ENCODE results near the gene KLC1.

DNA sequence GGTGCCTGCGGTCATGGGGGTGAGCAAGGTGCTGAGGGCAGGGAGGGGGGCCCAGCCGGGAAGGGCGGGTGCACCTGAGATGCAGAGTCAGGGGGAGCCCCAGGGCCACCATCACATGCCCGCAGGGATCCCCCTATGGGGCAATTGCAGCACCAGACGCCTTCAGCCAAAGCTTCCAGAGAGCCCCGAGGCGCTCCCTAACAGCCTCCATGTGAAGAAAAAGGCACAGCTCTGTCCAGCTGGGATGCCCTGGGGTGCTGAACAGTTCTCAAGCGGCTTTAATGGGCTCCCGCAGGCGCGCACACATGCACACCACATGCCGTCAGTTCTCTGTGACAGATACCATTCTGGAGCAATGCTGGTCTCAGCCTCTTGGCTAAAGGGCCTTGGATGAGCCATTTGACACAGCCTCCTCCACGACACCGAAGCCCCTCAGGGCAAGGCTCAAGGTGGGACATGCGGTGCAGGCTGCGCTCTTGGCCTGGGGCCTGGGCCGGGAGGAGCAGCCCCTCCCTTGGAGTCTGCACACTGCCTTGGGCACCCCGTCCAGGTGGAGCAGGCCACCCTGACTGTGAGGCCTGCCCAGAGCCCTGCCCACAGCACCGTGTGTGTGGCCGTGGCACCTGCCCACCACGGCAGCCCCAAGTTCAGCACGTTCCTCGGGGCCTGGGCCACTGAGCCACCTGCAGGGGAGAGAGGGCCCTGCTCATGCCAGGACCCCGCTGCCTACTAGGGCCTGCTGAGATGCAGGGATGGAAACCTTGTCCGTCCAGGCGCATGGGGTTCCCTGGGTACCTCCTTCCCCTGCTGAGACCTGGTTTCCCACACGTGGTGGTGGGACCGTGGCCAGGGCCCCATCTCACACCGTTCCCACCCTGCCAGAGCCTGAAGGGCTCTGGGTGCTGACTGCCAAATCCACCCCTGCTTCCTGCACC is 78.6 kb downstream of the KLC1 start:
- TF ChIP-seq MAX (IDR thresholded peaks at IDR 0.05) (no peak), ZNF841 (CRISPR knock-in tag; IDR thresholded peaks at IDR 0.05; ENCODE audit: borderline replicate concordance) (no peak), CTCF (CRISPR knock-in tag; IDR thresholded peaks at IDR 0.05) (no peak), ZBTB1 (CRISPR knock-in tag; IDR thresholded peaks at IDR 0.05; ENCODE audit: borderline replicate concordance) (no peak), NFE2L2 (IDR thresholded peaks at IDR 0.05; ENCODE audit: low read length) (no peak), ZNF674 (CRISPR knock-in tag; IDR thresholded peaks at IDR 0.05; ENCODE audit: low read depth) (no peak), KLF13 (CRISPR knock-in tag; IDR thresholded peaks at IDR 0.05) (no peak), FOXP4 (CRISPR knock-in tag; IDR thresholded peaks at IDR 0.05) (no peak), CBFB (CRISPR knock-in tag; IDR thresholded peaks at IDR 0.05) (no peak), ZSCAN29 (CRISPR knock-in tag; conservative IDR thresholded peaks at IDR 0.05) (no peak), RAD21 (CRISPR knock-in tag; IDR thresholded peaks at IDR 0.05) (no peak)
- TF ChIP-seq, protein P1, sequence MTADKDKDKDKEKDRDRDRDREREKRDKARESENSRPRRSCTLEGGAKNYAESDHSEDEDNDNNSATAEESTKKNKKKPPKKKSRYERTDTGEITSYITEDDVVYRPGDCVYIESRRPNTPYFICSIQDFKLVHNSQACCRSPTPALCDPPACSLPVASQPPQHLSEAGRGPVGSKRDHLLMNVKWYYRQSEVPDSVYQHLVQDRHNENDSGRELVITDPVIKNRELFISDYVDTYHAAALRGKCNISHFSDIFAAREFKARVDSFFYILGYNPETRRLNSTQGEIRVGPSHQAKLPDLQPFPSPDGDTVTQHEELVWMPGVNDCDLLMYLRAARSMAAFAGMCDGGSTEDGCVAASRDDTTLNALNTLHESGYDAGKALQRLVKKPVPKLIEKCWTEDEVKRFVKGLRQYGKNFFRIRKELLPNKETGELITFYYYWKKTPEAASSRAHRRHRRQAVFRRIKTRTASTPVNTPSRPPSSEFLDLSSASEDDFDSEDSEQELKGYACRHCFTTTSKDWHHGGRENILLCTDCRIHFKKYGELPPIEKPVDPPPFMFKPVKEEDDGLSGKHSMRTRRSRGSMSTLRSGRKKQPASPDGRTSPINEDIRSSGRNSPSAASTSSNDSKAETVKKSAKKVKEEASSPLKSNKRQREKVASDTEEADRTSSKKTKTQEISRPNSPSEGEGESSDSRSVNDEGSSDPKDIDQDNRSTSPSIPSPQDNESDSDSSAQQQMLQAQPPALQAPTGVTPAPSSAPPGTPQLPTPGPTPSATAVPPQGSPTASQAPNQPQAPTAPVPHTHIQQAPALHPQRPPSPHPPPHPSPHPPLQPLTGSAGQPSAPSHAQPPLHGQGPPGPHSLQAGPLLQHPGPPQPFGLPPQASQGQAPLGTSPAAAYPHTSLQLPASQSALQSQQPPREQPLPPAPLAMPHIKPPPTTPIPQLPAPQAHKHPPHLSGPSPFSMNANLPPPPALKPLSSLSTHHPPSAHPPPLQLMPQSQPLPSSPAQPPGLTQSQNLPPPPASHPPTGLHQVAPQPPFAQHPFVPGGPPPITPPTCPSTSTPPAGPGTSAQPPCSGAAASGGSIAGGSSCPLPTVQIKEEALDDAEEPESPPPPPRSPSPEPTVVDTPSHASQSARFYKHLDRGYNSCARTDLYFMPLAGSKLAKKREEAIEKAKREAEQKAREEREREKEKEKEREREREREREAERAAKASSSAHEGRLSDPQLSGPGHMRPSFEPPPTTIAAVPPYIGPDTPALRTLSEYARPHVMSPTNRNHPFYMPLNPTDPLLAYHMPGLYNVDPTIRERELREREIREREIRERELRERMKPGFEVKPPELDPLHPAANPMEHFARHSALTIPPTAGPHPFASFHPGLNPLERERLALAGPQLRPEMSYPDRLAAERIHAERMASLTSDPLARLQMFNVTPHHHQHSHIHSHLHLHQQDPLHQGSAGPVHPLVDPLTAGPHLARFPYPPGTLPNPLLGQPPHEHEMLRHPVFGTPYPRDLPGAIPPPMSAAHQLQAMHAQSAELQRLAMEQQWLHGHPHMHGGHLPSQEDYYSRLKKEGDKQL (CRISPR knock-in tag; IDR thresholded peaks at IDR 0.05; ENCODE audit: low read depth): no peak
- TF ChIP-seq, protein P2, sequence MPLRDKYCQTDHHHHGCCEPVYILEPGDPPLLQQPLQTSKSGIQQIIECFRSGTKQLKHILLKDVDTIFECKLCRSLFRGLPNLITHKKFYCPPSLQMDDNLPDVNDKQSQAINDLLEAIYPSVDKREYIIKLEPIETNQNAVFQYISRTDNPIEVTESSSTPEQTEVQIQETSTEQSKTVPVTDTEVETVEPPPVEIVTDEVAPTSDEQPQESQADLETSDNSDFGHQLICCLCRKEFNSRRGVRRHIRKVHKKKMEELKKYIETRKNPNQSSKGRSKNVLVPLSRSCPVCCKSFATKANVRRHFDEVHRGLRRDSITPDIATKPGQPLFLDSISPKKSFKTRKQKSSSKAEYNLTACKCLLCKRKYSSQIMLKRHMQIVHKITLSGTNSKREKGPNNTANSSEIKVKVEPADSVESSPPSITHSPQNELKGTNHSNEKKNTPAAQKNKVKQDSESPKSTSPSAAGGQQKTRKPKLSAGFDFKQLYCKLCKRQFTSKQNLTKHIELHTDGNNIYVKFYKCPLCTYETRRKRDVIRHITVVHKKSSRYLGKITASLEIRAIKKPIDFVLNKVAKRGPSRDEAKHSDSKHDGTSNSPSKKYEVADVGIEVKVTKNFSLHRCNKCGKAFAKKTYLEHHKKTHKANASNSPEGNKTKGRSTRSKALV (CRISPR knock-in tag; IDR thresholded peaks at IDR 0.05): no peak

All from HepG2 (cell line).